IMR-90 (cell line): ENCODE data around the gene PIK3R5. TPM values are rescaled to one million over a fixed set of nuclear protein-coding genes. Genes with fewer than 3 reads are reported as not detected.

Experiments
- ATAC-seq: fragments of 200-7000 bp; cut with Tn5 transposase; 2 replicates; pipeline ENCODE4 v1.9.1; 2020; ENCODE audit warnings: low read depth, mild to moderate bottlenecking, moderate library complexity
- BruUV-seq: library from RNA; stranded (reverse); fragments of 400-500 nt; replicated peaks from 2 replicates; lab custom pipeline; 2021; lab: Mats Ljungman, UMichigan
- CTCF ChIA-PET: fragments of 300-600 bp; formaldehyde crosslinking; extraction: SDS; loops from one replicate; lab custom pipeline; 2021; ENCODE audit warnings: antibody characterized with exemption; lab: Yijun Ruan, JAX
- POLR2A ChIA-PET: fragments of 300-600 bp; sonication (Branson Sonifier 250); formaldehyde crosslinking; loops from one replicate; lab custom pipeline; 2022; ENCODE audit warnings: antibody characterized with exemption; ENCODE audit not compliant: unreplicated experiment; lab: Charles Lee
- DNase-seq: peaks from one replicate; pipeline ENCODE4 v3.0.0; 2013
- H2AFZ ChIP-seq: replicated peaks from 2 replicates; pipeline ENCODE3; 2013; ENCODE audit warnings: low read length, mild to moderate bottlenecking; ENCODE audit not compliant: poor library complexity
- H2AK5ac ChIP-seq: 2 replicates; pipeline ENCODE4 v1.6.1; 2013; ENCODE audit warnings: low read depth, low read length, inconsistent platforms
- H2AK9ac ChIP-seq: replicated peaks from 2 replicates; pipeline ENCODE3; 2013; ENCODE audit warnings: mild to moderate bottlenecking, low read depth, low read length, moderate library complexity; ENCODE audit not compliant: poor library complexity
- H2BK120ac ChIP-seq: 2 replicates; pipeline ENCODE4 v1.6.1; 2013; ENCODE audit warnings: low read depth, low read length, inconsistent platforms
- H2BK15ac ChIP-seq: 3 replicates; pipeline ENCODE4 v1.6.1; 2013; ENCODE audit warnings: low read depth, low read length, inconsistent platforms
- H2BK20ac ChIP-seq: 2 replicates; pipeline ENCODE4 v1.6.1; 2013; ENCODE audit warnings: low read depth, mild to moderate bottlenecking, inconsistent platforms, low read length, moderate library complexity
- H2BK5ac ChIP-seq: 2 replicates; pipeline ENCODE4 v1.6.1; 2013; ENCODE audit warnings: mild to moderate bottlenecking, low read depth, low read length, inconsistent platforms; ENCODE audit not compliant: poor library complexity, severe bottlenecking
- H3K14ac ChIP-seq: replicated peaks from 2 replicates; pipeline ENCODE4 v1.6.1; 2013; ENCODE audit warnings: low read depth, low read length, inconsistent platforms
- H3K18ac ChIP-seq: 2 replicates; pipeline ENCODE4 v1.6.1; 2013; ENCODE audit warnings: low read depth, low read length, control low read depth
- H3K23ac ChIP-seq: 2 replicates; pipeline ENCODE4 v1.6.1; 2013; ENCODE audit warnings: low read depth, low read length, inconsistent platforms
- H3K27ac ChIP-seq: 2 replicates; pipeline ENCODE4 v1.5.1; 2013; ENCODE audit warnings: mild to moderate bottlenecking, control low read depth, low read length; ENCODE audit not compliant: insufficient read depth
- H3K27me3 ChIP-seq: 2 replicates; pipeline ENCODE4 v1.6.1; 2013; ENCODE audit warnings: low read length; ENCODE audit not compliant: control insufficient read depth, insufficient read depth
- H3K36me3 ChIP-seq: 2 replicates; pipeline ENCODE4 v1.6.1; 2013; ENCODE audit warnings: low read length, mixed read lengths; ENCODE audit not compliant: control insufficient read depth, insufficient read depth
- H3K4ac ChIP-seq: 2 replicates; pipeline ENCODE4 v1.6.1; 2013; ENCODE audit warnings: low read depth, low read length, inconsistent platforms
- H3K4me1 ChIP-seq: 2 replicates; pipeline ENCODE4 v1.6.1; 2013; ENCODE audit warnings: low read length, mixed read lengths; ENCODE audit not compliant: control insufficient read depth, insufficient read depth
- H3K4me2 ChIP-seq: 2 replicates; pipeline ENCODE4 v1.6.1; 2013; ENCODE audit warnings: low read depth, mild to moderate bottlenecking, control low read depth, low read length, moderate library complexity
- H3K4me3 ChIP-seq: 2 replicates; pipeline ENCODE4 v1.5.1; 2013; ENCODE audit warnings: low read depth, mild to moderate bottlenecking, control low read depth, low read length, moderate library complexity; ENCODE audit not compliant: insufficient read depth
- H3K56ac ChIP-seq: 2 replicates; pipeline ENCODE4 v1.6.1; 2013; ENCODE audit warnings: low read length, inconsistent platforms; ENCODE audit not compliant: insufficient read depth; ENCODE audit errors: extremely low read depth
- H3K79me1 ChIP-seq, 2 experiments: 2 replicates each; pipeline ENCODE4 v1.6.1; 2013; ENCODE audit warnings: low read length in 2 of 2, inconsistent platforms in 1 of 2, low read depth in 1 of 2
- H3K9ac ChIP-seq: 2 replicates; pipeline ENCODE4 v1.6.1; 2013; ENCODE audit warnings: low read depth, low read length, control low read depth
- H3K9me1 ChIP-seq: 2 replicates; pipeline ENCODE4 v1.6.1; 2013; ENCODE audit warnings: low read length, inconsistent platforms; ENCODE audit not compliant: insufficient read depth
- H3K9me3 ChIP-seq: 2 replicates; pipeline ENCODE4 v1.6.1; 2013; ENCODE audit warnings: low read length; ENCODE audit not compliant: control insufficient read depth, insufficient read depth
- H4K20me1 ChIP-seq: 2 replicates; pipeline ENCODE4 v1.6.1; 2013; ENCODE audit warnings: low read length, inconsistent platforms; ENCODE audit not compliant: insufficient read depth
- H4K5ac ChIP-seq: 2 replicates; pipeline ENCODE4 v1.6.1; 2013; ENCODE audit warnings: mild to moderate bottlenecking, low read depth, low read length, control low read depth
- H4K8ac ChIP-seq, 2 experiments: 2 replicates each; pipeline ENCODE4 v1.6.1; 2013; ENCODE audit warnings: low read depth in 2 of 2, low read length in 2 of 2, control low read depth in 1 of 2, inconsistent platforms in 1 of 2
- H4K91ac ChIP-seq: 2 replicates; pipeline ENCODE4 v1.6.1; 2013; ENCODE audit warnings: low read depth, low read length, inconsistent platforms; ENCODE audit not compliant: insufficient read depth
- CEBPB ChIP-seq: IDR thresholded peaks from 2 replicates; pipeline ENCODE4 v1.6.1; 2012; ENCODE audit warnings: low read depth, low read length, improper control_type of control experiment
- CHD1 ChIP-seq: IDR thresholded peaks from 2 replicates; pipeline ENCODE4 v1.6.1; 2012; ENCODE audit warnings: low read depth, low read length, improper control_type of control experiment
- MXI1 ChIP-seq: IDR thresholded peaks from 2 replicates; pipeline ENCODE4 v1.6.1; 2012; ENCODE audit warnings: low read depth, mild to moderate bottlenecking, low read length, moderate library complexity, borderline replicate concordance
- WGBS, 2 experiments: methylation state at CpG; one replicate each; pipeline versions ENCODE4 v1.1.5 to v1.1.7; 2013; ENCODE audit warnings: missing lambda C conversion rate in 2 of 2; ENCODE audit not compliant: insufficient read length in 1 of 2; ENCODE audit errors: extremely low coverage in 2 of 2; 5-methylcytosine and 5-hydroxymethylcytosine counted together
- dilution Hi-C: fragments of 300-500 bp; cut with HindIII; formaldehyde crosslinking; loops from one replicate; pipeline ENCODE4 v1.14.3; 2018; ENCODE audit warnings: low sequenced_read_pairs; ENCODE audit not compliant: unreplicated experiment
- in situ Hi-C: fragments of 300-500 bp; cut with MboI; formaldehyde crosslinking; loops from 3 replicates; pipeline ENCODE4 v1.14.3; 2019; ENCODE audit warnings: low sequenced_read_pairs, inconsistent platforms, mixed read lengths
- intact Hi-C: fragments of 100-400 bp; cut with micrococcal nuclease; formaldehyde crosslinking; loops from 2 replicates; pipeline ENCODE4 v1.10.0; 2022
- polyA plus RNA-seq, 3 experiments: library from polyadenylated mRNA; depleted of rRNA; stranded (reverse); fragments of >200 nt; gene quantifications; 2 replicates each; pipeline ENCODE4 v1.2.3, GENCODE V29; 2012; ENCODE audit warnings: low replicate concordance in 1 of 3
- total RNA-seq: library from RNA; depleted of rRNA; stranded (reverse); fragments of >200 nt; gene quantifications from 2 replicates; pipeline ENCODE4 v1.2.3, GENCODE V29; 2012
- TF ChIP-seq, protein P1 (sequence below): fragments of 150-350 bp; IDR thresholded peaks from 2 replicates; pipeline ENCODE4 v1.6.1; 2017; ENCODE audit warnings: mild to moderate bottlenecking, antibody characterized with exemption, low read length, low read depth

PIK3R5 gene
- total and polyA plus RNA-seq, 2 of the 4 experiments (the other 2 are of a cell fraction), result not detected

DNA sequence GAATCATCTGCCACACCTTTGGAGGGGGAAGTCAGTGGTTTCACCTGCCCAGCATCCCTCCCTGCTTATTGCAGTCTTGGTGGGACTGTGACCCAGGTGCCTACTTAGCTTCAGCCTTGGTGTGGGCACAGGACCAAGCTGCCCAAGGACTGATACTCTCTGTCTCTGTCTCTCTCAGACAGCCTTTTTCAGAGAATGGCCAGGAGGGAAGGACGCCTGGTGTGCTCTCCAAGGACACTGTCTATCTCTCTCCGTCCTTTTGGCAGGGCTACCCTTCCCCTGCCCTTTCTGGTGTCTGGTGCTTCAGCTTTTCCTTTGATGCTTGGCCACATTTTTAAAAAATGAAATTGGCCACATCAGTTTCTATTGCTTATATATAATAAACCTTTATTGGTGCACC, 117.6 kb downstream of the PIK3R5 start:
- dilution Hi-C loops, result no loop called here
- no peak overlapping the region for H4K91ac ChIP-seq

More for the DNA sequence above, 117.6 kb downstream of the PIK3R5 start:
- H2AFZ ChIP-seq, result peak overlapping the region; percentile 32
- DNase-seq (no peak), ATAC-seq (no peak)
- H3K56ac ChIP-seq, result no peak overlapping the region
- intact Hi-C loops (no loop called here), in situ Hi-C loops (no loop called here)
- H3K27me3 ChIP-seq, result no peaks in the 10 kb centered on the region
- H3K27ac ChIP-seq, result no peak overlapping the region
- ChIA-PET POLR2A (no interaction called here), CTCF (no interaction called here)
- H3K4me3 ChIP-seq, result no peak overlapping the region
- H3K79me1 ChIP-seq, result no peaks in the 10 kb centered on the region
- no peaks in the 10 kb centered on the region for H3K4me1 ChIP-seq
- no peak overlapping the region for H4K5ac ChIP-seq
- BruUV-seq, result no TSS peak
- no peak overlapping the region for H2AK5ac ChIP-seq
- H3K9ac ChIP-seq, result no peak overlapping the region
- no peak overlapping the region for H3K18ac ChIP-seq
- H2AK9ac ChIP-seq, result no peak overlapping the region
- no peak for TF ChIP-seq MXI1
- no peak for TF ChIP-seq CHD1
- TF ChIP-seq CEBPB, result no peak
- TF ChIP-seq, protein P1, sequence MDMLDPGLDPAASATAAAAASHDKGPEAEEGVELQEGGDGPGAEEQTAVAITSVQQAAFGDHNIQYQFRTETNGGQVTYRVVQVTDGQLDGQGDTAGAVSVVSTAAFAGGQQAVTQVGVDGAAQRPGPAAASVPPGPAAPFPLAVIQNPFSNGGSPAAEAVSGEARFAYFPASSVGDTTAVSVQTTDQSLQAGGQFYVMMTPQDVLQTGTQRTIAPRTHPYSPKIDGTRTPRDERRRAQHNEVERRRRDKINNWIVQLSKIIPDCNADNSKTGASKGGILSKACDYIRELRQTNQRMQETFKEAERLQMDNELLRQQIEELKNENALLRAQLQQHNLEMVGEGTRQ, result no peak
- H3K9me3 ChIP-seq, result no peaks in the 10 kb centered on the region
- no peak overlapping the region for H3K4ac ChIP-seq
- no CpG with 5 or more reads among the region's 2 CpGs for WGBS, 2 experiments
- H3K23ac ChIP-seq, result no peak overlapping the region
- no peaks in the 10 kb centered on the region for H3K36me3 ChIP-seq
- H3K4me2 ChIP-seq, result no peak overlapping the region
- H2BK120ac ChIP-seq, result no peak overlapping the region
- no peak overlapping the region for H4K8ac ChIP-seq
- no peak overlapping the region for H2BK15ac ChIP-seq
- no peak overlapping the region for H3K14ac ChIP-seq
- no peak overlapping the region for H2BK20ac ChIP-seq
- no peak overlapping the region for H2BK5ac ChIP-seq
- no peaks in the 10 kb centered on the region for H4K20me1 ChIP-seq
- H3K9me1 ChIP-seq, result no peaks in the 10 kb centered on the region
